Measurements from ENCODE around the gene RRP1B.

DNA sequence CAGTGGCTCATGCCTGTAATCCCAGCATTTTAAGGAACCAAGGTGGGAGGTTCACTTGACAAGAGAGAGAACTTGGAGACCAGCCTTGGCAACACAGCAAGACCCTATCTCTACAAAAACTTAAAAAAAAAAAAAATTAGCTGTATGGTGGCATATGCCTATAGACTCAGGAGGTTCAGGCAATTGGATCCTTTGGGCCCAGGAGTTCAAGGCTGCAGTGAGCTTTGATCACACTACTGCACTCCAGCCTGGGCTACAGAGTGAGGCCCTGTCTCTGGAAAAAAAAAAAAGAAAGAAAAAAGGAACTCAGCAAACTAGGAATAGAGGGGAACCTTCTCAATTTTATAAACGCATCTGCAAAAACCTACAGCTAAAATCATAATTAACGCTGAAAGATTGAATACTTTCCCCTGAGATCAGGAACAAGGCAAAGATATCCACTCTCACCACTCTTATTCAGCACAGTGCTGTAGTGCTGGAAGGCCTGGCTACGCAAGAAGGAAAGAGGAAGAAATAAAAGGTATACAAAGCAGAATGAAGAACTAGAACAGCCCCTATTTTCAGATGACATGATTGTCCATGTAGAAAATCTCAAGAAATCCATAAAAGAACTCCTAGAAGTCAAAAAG, 21.7 kb upstream of the RRP1B start:
- no peak for TF ChIP-seq EZH2 (IDR thresholded peaks at IDR 0.05; ENCODE audit: insufficient read depth, low read length)
- TF ChIP-seq CTCF (IDR thresholded peaks at IDR 0.05; ENCODE audit: insufficient read depth, low read depth, low read length): no peak
